ENCODE measurements around the gene SORT1.
"Not testable (repeated sequence)": the region's sequence is repeated elsewhere in the genome, so short reads cannot be mapped to it uniquely, and the experiment has no call there.

The SORT1 gene

GRCh38 chr1:109300650-109301151, 97.0 kb downstream of the SORT1 start:
- DNase-seq (ENCODE audit: low read depth in 1 of 2, low spot score in 1 of 2) = no peak

GRCh38 chr1:109299558-109300343, 98.0 kb downstream of the SORT1 start:
- DNase-seq (ENCODE audit: low read depth in 1 of 2, low spot score in 1 of 2) = no peak

GRCh38 chr1:109298666-109299557, 98.8 kb downstream of the SORT1 start:
- no peak for DNase-seq (ENCODE audit: low read depth in 1 of 2, low spot score in 1 of 2)

GRCh38 chr1:109296782-109297181, 100.9 kb downstream of the SORT1 start:
- no peak for DNase-seq (ENCODE audit: low read depth in 1 of 2, low spot score in 1 of 2)

GRCh38 chr1:109295712-109296415, 101.9 kb downstream of the SORT1 start:
- no peak for DNase-seq (ENCODE audit: low read depth in 1 of 2, low spot score in 1 of 2)

GRCh38 chr1:109294481-109294880, 103.2 kb downstream of the SORT1 start:
- DNase-seq (ENCODE audit: low read depth in 1 of 2, low spot score in 1 of 2) = no peak

- DNase-seq (ENCODE audit: low read depth in 1 of 2, low spot score in 1 of 2) = no peak
Measured at GRCh38 chr1:109293026-109293425, 104.7 kb downstream of the SORT1 start.

GRCh38 chr1:109292364-109292763, 105.4 kb downstream of the SORT1 start:
- DNase-seq (ENCODE audit: low read depth in 1 of 2, low spot score in 1 of 2) = no peak

- DNase-seq (ENCODE audit: low read depth in 1 of 2, low spot score in 1 of 2) = no peak
Measured at GRCh38 chr1:109290998-109291397, 106.7 kb downstream of the SORT1 start.

GRCh38 chr1:109290137-109290536, 107.6 kb downstream of the SORT1 start:
- no peak for DNase-seq (ENCODE audit: low read depth in 1 of 2, low spot score in 1 of 2)

- DNase-seq (ENCODE audit: low read depth in 1 of 2, low spot score in 1 of 2) = not testable (repeated sequence)
Measured at GRCh38 chr1:109286762-109287161, 111.0 kb downstream of the SORT1 start.

- DNase-seq (ENCODE audit: low read depth in 1 of 2, low spot score in 1 of 2) = no peak
Measured at GRCh38 chr1:109283748-109284600, 113.7 kb downstream of the SORT1 start.

GRCh38 chr1:109282952-109283747, 114.6 kb downstream of the SORT1 start, which contains the start of gene PSRC1:
Gene PSRC1 (minus strand): TSS chr1:109283145.
- peak; percentile 80 to 81 for DNase-seq (ENCODE audit: low read depth in 1 of 2, low spot score in 1 of 2)

GRCh38 chr1:109282497-109282951, 115.2 kb downstream of the SORT1 start:
- no peak for DNase-seq (ENCODE audit: low read depth in 1 of 2, low spot score in 1 of 2)

GRCh38 chr1:109281680-109282496, 115.8 kb downstream of the SORT1 start:
- DNase-seq (ENCODE audit: low read depth in 1 of 2, low spot score in 1 of 2) = no peak

GRCh38 chr1:109280862-109281261, 116.9 kb downstream of the SORT1 start:
- no peak for DNase-seq (ENCODE audit: low read depth in 1 of 2, low spot score in 1 of 2)

GRCh38 chr1:109279615-109280278, 118.0 kb downstream of the SORT1 start:
- DNase-seq (ENCODE audit: low read depth in 1 of 2, low spot score in 1 of 2) = no peak
